Measurements from ENCODE around the gene SYDE1. TPM values are rescaled to one million over a fixed set of nuclear protein-coding genes. Genes with fewer than 3 reads are reported as not detected.

Gene SYDE1
- total RNA-seq, 1 experiment from 2014 or later: 15.0 TPM

- TF ChIP-seq TEAD1 (CRISPR knock-in tag; IDR thresholded peaks at IDR 0.05) (no peak), ETV6 (CRISPR knock-in tag; IDR thresholded peaks at IDR 0.05) (no peak), MYBL2 (CRISPR knock-in tag; IDR thresholded peaks at IDR 0.05) (no peak), ZMAT4 (CRISPR knock-in tag; IDR thresholded peaks at IDR 0.05) (no peak), ZNF281 (CRISPR knock-in tag; IDR thresholded peaks at IDR 0.05) (no peak), ZNF138 (CRISPR knock-in tag; conservative IDR thresholded peaks at IDR 0.05) (no peak), CBFB (CRISPR knock-in tag; IDR thresholded peaks at IDR 0.05; ENCODE audit: low read depth) (no peak), ELF4 (CRISPR knock-in tag; IDR thresholded peaks at IDR 0.05; ENCODE audit: low read depth) (no peak), MAX (CRISPR knock-in tag; IDR thresholded peaks at IDR 0.05) (no peak), SMAD3 (CRISPR knock-in tag; IDR thresholded peaks at IDR 0.05; ENCODE audit: borderline replicate concordance) (no peak), SMAD4 (CRISPR knock-in tag; IDR thresholded peaks at IDR 0.05) (no peak), PREB (CRISPR knock-in tag; IDR thresholded peaks at IDR 0.05; ENCODE audit: borderline replicate concordance) (no peak)
- Mint-ChIP-seq H3K36me3 (peaks cover 59% of the 10 kb centered on the region), H3K4me3 (no peak overlapping the region), H3K4me1 (no peaks in the 10 kb centered on the region), H3K27me3 (ENCODE audit: low read depth) (no peaks in the 10 kb centered on the region), H3K27ac (no peak overlapping the region), H3K9me3 (no peaks in the 10 kb centered on the region)
- ATAC-seq: no peak
- ChIA-PET CTCF (interaction anchor here (0.5 to 1.7 kb wide), 2 partner anchors 17 to 93 kb away, joined by 3 to 6 read pairs; no protein-coding TSS in a partner anchor), POLR2A (no interaction called here)
- DNase-seq (ENCODE audit: low spot score): no peak
Measured at GRCh38 chr19:15118248-15118647, 11.0 kb downstream of the SYDE1 start.

- Mint-ChIP-seq H3K27ac (no peak overlapping the region), H3K27me3 (ENCODE audit: low read depth) (no peaks in the 10 kb centered on the region), H3K36me3 (peaks cover 56% of the 10 kb centered on the region), H3K9me3 (no peaks in the 10 kb centered on the region), H3K4me1 (peaks cover under 1% of the 10 kb centered on the region; the same call in 1 of the 2 replicates), H3K4me3 (no peak overlapping the region)
- ATAC-seq: no peak
- POLR2A ChIA-PET: interaction anchor here (0.5 kb wide), 1 partner anchor 484 kb away, joined by 4 read pairs; no protein-coding TSS in a partner anchor
- CTCF ChIA-PET: interaction anchor here (0.5 to 1.7 kb wide), 2 partner anchors 17 to 94 kb away, joined by 3 to 6 read pairs; no protein-coding TSS in a partner anchor
- no peak for DNase-seq (ENCODE audit: low spot score)
- TF ChIP-seq ZNF532 (CRISPR knock-in tag; IDR thresholded peaks at IDR 0.05; ENCODE audit: borderline replicate concordance): no peak
- TF ChIP-seq STAT6 (CRISPR knock-in tag; conservative IDR thresholded peaks at IDR 0.05; ENCODE audit: low read depth): no peak
- no peak for TF ChIP-seq FOXP1 (CRISPR knock-in tag; IDR thresholded peaks at IDR 0.05; ENCODE audit: borderline replicate concordance)
- TF ChIP-seq ZNF512 (CRISPR knock-in tag; IDR thresholded peaks at IDR 0.05; ENCODE audit: borderline replicate concordance): no peak
- TF ChIP-seq ERG (CRISPR knock-in tag; IDR thresholded peaks at IDR 0.05): no peak
- TF ChIP-seq CREB1 (CRISPR knock-in tag; IDR thresholded peaks at IDR 0.05): no peak
Measured at GRCh38 chr19:15118789-15119494, 11.7 kb downstream of the SYDE1 start.
